PC-9 (cell line): ENCODE measurements around the gene RTN4RL1. TPM values are rescaled to one million over a fixed set of nuclear protein-coding genes. Genes with fewer than 3 reads are reported as not detected.

Experiments
- BruUV-seq: library from RNA; stranded (reverse); fragments of 400-500 nt; replicated peaks from 2 replicates; lab custom pipeline; 2021; lab: Mats Ljungman, UMichigan
- CTCF ChIA-PET: fragments of 300-600 bp; sonication (Branson Sonifier 250); formaldehyde crosslinking; loops from one replicate; lab custom pipeline; 2022; ENCODE audit warnings: antibody characterized with exemption; lab: Charles Lee
- POLR2A ChIA-PET: fragments of 300-600 bp; sonication (Branson Sonifier 250); formaldehyde crosslinking; loops from one replicate; lab custom pipeline; 2022; ENCODE audit warnings: antibody characterized with exemption; ENCODE audit not compliant: unreplicated experiment; lab: Charles Lee
- DNase-seq, 2 experiments: peaks; one replicate each; pipeline versions ENCODE4 v3.0.0 to v3.0.0-alpha.2; 2015 to 2022; ENCODE audit warnings: mixed read lengths in 1 of 2
- H2AFZ ChIP-seq: fragments of 200-600 bp; sonication (generic); 2 replicates; pipeline ENCODE4 v1.8.1; 2017; ENCODE audit warnings: antibody characterized with exemption
- H3F3A ChIP-seq: fragments of 200-600 bp; sonication (generic); 2 replicates; pipeline ENCODE4 v1.8.1; 2017; ENCODE audit warnings: antibody characterized with exemption, mild to moderate bottlenecking, low read depth; ENCODE audit not compliant: insufficient read depth
- H3K27ac ChIP-seq: fragments of 200-600 bp; sonication (generic); 2 replicates; pipeline ENCODE4 v1.6.1; 2016; ENCODE audit warnings: mixed run types
- H3K27me3 ChIP-seq: fragments of 200-600 bp; sonication (generic); 2 replicates; pipeline ENCODE4 v1.6.1; 2016; ENCODE audit warnings: low read depth, mixed run types; ENCODE audit not compliant: insufficient read depth
- H3K36me3 ChIP-seq: fragments of 200-600 bp; sonication (generic); 2 replicates; pipeline ENCODE4 v1.6.1; 2016; ENCODE audit warnings: low read depth, mixed run types
- H3K4me1 ChIP-seq: fragments of 200-600 bp; sonication (generic); replicated peaks from 2 replicates; pipeline ENCODE4 v1.6.1; 2016; ENCODE audit warnings: mixed run types; ENCODE audit not compliant: insufficient read depth
- H3K4me2 ChIP-seq: fragments of 200-600 bp; sonication (generic); 2 replicates; pipeline ENCODE4 v1.6.1; 2017; ENCODE audit warnings: mixed run types
- H3K4me3 ChIP-seq: fragments of 200-600 bp; sonication (generic); 2 replicates; pipeline ENCODE4 v1.6.1; 2016; ENCODE audit warnings: mixed run types
- H3K79me2 ChIP-seq: fragments of 200-600 bp; sonication (generic); 2 replicates; pipeline ENCODE4 v1.6.1; 2017; ENCODE audit warnings: low read depth, mixed run types
- H3K9me2 ChIP-seq: fragments of 200-600 bp; sonication (generic); 2 replicates; pipeline ENCODE4 v1.8.1; 2017; ENCODE audit warnings: mild to moderate bottlenecking; ENCODE audit not compliant: insufficient read depth
- H3K9me3 ChIP-seq: fragments of 200-600 bp; sonication (generic); 2 replicates; pipeline ENCODE4 v1.8.1; 2016; ENCODE audit warnings: low read depth; ENCODE audit not compliant: insufficient read depth
- H4K20me1 ChIP-seq: fragments of 200-600 bp; sonication (generic); 2 replicates; pipeline ENCODE4 v1.8.1; 2017; ENCODE audit not compliant: insufficient read depth
- EZH2 ChIP-seq: fragments of 200-600 bp; sonication (generic); IDR thresholded peaks from 2 replicates; pipeline ENCODE4 v1.8.0; 2017; ENCODE audit warnings: antibody characterized with exemption, low read depth
- intact Hi-C: fragments of 100-400 bp; cut with micrococcal nuclease; formaldehyde crosslinking; loops from one replicate; pipeline ENCODE4 v1.10.0; 2022; ENCODE audit not compliant: unreplicated experiment
- total RNA-seq: library from RNA; stranded (reverse); gene quantifications from 2 replicates; pipeline ENCODE4 v1.2.3, GENCODE V29; 2021
- TF ChIP-seq, protein P1 (sequence below): fragments of 200-600 bp; sonication (generic); conservative IDR thresholded peaks from 2 replicates; pipeline ENCODE4 v1.6.1; 2017; ENCODE audit warnings: mixed run types, antibody characterized with exemption, mild to moderate bottlenecking, moderate library complexity

Gene RTN4RL1
- total RNA-seq, 1 experiment from 2014 or later, result 0.13 TPM

DNA sequence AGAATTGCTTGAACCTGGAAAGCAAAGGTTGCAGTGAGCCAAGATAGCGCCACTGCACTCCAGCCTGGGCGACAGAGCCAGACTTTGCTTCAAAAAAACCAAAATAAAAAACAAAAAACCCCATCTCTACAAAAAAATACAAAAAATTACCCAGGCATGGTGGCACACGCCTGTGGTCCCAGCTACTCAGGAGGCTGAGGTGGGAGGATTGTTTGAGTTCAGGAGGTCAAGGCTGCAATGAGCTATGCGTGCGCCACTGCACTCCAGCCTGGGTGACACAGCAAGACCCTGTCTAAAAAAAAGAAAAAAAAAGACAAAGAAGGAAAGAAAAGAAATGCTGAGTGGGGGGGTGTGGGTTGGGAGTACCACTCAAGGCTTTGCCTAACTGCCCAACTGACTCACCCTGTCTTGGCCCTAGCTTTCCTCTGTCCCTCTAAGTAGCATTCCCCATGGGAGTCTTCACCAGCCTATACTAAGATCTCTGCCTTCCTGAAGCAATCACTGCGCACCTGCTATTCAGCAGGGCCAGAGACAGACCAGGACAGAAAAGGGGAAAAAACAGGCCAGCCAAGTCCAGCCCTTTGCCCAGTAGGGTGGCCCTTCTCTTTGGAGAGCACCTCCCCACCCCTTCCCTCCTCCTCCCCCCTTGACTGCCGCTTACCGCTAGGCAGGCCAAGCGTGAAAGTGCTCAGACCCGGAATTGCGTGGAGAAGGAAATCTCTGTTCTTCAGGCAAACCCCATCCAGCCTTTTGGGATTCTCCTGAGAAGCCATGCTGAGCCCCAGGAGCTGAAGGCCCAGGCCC lies 45.8 kb downstream of the RTN4RL1 start:
- H3K9me2 ChIP-seq, result no peaks in the 10 kb centered on the region
- H3K36me3 ChIP-seq, result no peaks in the 10 kb centered on the region
- CTCF ChIA-PET, result no interaction called here
- H3K9me3 ChIP-seq, result no peaks in the 10 kb centered on the region
- POLR2A ChIA-PET, result no interaction called here
- H3K27ac ChIP-seq, result no peak overlapping the region
- intact Hi-C loops, result no loop called here
- no peaks in the 10 kb centered on the region for H3K27me3 ChIP-seq
- no peaks in the 10 kb centered on the region for H3K79me2 ChIP-seq
- no peak for DNase-seq
- H3K4me1 ChIP-seq, result 0 out of 2 replicates have a peak, but pooled peaks cover 7% of the 10 kb centered on the region
- BruUV-seq, result no TSS peak
- H4K20me1 ChIP-seq, result no peaks in the 10 kb centered on the region
- H3K4me3 ChIP-seq, result no peak overlapping the region
- H3K4me2 ChIP-seq, result no peak overlapping the region
- H2AFZ ChIP-seq, result no peak overlapping the region
- H3F3A ChIP-seq, result no peaks in the 10 kb centered on the region; the same call in 1 of the 2 replicates
- TF ChIP-seq, protein P1, sequence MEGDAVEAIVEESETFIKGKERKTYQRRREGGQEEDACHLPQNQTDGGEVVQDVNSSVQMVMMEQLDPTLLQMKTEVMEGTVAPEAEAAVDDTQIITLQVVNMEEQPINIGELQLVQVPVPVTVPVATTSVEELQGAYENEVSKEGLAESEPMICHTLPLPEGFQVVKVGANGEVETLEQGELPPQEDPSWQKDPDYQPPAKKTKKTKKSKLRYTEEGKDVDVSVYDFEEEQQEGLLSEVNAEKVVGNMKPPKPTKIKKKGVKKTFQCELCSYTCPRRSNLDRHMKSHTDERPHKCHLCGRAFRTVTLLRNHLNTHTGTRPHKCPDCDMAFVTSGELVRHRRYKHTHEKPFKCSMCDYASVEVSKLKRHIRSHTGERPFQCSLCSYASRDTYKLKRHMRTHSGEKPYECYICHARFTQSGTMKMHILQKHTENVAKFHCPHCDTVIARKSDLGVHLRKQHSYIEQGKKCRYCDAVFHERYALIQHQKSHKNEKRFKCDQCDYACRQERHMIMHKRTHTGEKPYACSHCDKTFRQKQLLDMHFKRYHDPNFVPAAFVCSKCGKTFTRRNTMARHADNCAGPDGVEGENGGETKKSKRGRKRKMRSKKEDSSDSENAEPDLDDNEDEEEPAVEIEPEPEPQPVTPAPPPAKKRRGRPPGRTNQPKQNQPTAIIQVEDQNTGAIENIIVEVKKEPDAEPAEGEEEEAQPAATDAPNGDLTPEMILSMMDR, result no peak
- no peak for TF ChIP-seq EZH2

DNA sequence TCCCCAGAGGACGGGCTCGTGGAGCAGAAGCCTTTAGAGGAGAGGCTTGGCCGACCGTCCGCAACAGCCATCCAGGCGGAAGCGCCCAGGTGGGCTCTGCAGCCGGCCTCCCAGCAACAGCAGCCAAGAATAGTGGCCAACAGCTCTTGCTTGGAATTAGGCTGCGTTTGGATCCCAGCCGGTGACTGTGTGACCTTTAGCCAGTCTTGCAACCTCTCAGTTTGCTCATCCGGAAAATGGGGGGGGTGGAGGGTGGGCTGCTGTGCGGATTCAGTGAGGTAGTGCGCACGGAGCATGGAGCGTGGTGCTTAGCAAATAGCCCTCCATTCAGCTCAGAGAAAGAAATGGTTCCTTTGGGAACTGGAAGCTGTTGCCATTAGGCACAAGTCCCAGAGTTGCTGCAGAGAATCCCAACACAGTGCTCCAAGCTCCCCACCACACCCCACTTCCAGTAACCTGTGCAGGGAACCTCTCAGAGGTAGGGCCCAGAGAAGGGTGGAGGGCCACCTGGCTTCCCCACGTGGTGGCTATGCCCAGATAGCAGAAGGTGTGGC lies 46.7 kb downstream of the RTN4RL1 start:
- Histone ChIP-seq H3K9me2 (no peaks in the 10 kb centered on the region), H3K36me3 (no peaks in the 10 kb centered on the region), H3K27ac (no peak overlapping the region), H3K27me3 (no peaks in the 10 kb centered on the region), H3K9me3 (no peaks in the 10 kb centered on the region), H4K20me1 (no peaks in the 10 kb centered on the region), H2AFZ (no peak overlapping the region), H3K4me2 (no peak overlapping the region), H3F3A (no peaks in the 10 kb centered on the region; the same call in 1 of the 2 replicates), H3K79me2 (no peaks in the 10 kb centered on the region), H3K4me3 (no peak overlapping the region), H3K4me1 (0 out of 2 replicates have a peak, but pooled peaks cover 7% of the 10 kb centered on the region)
- intact Hi-C loops, result no loop called here
- TF ChIP-seq, protein P1, result no peak
- no peak for TF ChIP-seq EZH2
- CTCF ChIA-PET, result no interaction called here
- POLR2A ChIA-PET, result no interaction called here
- BruUV-seq, result no TSS peak
- no peak for DNase-seq

DNA sequence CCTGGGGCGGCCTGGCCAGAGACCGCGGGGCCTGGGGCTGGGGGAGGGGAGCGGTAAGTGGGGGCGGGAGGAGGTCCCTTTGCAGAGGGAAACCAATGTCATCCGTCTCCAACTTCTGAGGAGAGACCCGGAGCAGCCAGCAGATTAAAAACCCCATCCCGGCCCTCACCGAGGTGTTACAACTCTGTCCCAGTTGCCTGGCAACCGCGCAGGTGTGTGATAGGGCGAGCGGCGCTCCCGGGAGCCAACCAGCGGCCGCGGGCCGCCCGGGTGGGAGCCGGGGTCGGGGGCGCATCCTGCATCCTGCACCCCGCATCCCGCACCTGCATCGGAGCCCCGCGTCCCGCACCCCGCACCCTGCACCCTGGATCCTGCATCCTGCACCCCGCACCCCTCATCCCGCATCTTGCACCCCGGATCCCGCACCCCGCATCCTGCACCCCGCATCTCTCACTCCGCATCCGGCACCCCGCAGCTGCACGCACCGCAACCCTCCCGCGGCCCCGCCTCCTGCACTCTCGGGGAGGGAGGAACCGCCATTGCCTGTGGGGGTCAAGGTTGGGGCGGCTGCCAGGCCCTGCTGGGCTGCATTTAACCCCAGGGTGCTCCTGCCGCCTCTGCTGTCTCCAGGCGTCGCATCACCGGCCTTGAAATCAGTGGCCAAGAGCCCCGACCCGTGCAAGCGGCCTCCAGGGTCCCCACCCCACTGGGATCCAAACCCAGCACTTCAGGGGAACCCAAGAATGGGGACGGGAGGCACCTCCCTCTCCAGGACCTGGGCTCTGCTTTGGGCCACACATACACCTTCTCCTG lies 47.3 kb downstream of the RTN4RL1 start:
- Histone ChIP-seq H3K9me2 (no peaks in the 10 kb centered on the region), H3K4me2 (no peak overlapping the region), H2AFZ (no peak overlapping the region), H3K27ac (no peak overlapping the region), H4K20me1 (no peaks in the 10 kb centered on the region), H3K9me3 (no peaks in the 10 kb centered on the region), H3K79me2 (no peaks in the 10 kb centered on the region), H3K27me3 (no peaks in the 10 kb centered on the region), H3K36me3 (no peaks in the 10 kb centered on the region), H3K4me3 (no peak overlapping the region), H3K4me1 (0 out of 2 replicates have a peak, but pooled peaks cover 7% of the 10 kb centered on the region), H3F3A (no peaks in the 10 kb centered on the region; the same call in 1 of the 2 replicates)
- TF ChIP-seq, protein P1, result no peak
- TF ChIP-seq EZH2, result no peak
- intact Hi-C loops, result no loop called here
- no TSS peak for BruUV-seq
- DNase-seq, result no peak
- ChIA-PET CTCF (no interaction called here), POLR2A (no interaction called here)
